ENCODE data around the gene HOMER2.

HOMER2 gene

DNA sequence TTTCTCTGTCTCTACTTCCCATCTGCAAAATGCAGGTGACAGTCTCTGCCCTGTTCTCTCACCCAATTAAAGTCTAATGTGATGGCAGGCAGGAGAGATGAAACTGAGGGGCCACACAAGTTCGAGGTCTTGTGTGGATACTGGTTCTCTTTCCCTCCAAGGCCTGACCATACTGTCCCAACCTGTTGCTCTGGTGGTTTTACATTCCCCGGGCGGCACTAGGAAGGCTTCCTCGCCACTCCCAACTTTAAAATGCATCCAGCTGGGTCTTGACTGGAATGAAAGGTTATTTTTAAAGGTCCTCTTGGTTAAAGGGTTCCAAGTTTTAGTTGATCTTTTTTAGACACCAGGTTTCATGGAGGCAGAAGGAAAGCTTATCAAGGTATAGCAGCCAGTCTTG, 105.9 kb downstream of the HOMER2 start:
- H3K4me1 ChIP-seq (ENCODE audit: control insufficient read depth in 1 of 2, insufficient read depth in 1 of 2, low read depth in 1 of 2, low read length in 1 of 2): peaks cover 17 to 20% of the 10 kb centered on the region in 2 experiments
- TF ChIP-seq, protein P1, sequence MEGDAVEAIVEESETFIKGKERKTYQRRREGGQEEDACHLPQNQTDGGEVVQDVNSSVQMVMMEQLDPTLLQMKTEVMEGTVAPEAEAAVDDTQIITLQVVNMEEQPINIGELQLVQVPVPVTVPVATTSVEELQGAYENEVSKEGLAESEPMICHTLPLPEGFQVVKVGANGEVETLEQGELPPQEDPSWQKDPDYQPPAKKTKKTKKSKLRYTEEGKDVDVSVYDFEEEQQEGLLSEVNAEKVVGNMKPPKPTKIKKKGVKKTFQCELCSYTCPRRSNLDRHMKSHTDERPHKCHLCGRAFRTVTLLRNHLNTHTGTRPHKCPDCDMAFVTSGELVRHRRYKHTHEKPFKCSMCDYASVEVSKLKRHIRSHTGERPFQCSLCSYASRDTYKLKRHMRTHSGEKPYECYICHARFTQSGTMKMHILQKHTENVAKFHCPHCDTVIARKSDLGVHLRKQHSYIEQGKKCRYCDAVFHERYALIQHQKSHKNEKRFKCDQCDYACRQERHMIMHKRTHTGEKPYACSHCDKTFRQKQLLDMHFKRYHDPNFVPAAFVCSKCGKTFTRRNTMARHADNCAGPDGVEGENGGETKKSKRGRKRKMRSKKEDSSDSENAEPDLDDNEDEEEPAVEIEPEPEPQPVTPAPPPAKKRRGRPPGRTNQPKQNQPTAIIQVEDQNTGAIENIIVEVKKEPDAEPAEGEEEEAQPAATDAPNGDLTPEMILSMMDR (IDR thresholded peaks at IDR 0.05): no peak
- no peaks in the 10 kb centered on the region for H3K36me3 ChIP-seq
- no peak overlapping the region for H3K27ac ChIP-seq
- H3K9me3 ChIP-seq: no peaks in the 10 kb centered on the region
- H3K27me3 ChIP-seq: no peaks in the 10 kb centered on the region
- H3K4me3 ChIP-seq (ENCODE audit: low read depth in 1 of 2, low read length in 1 of 2): no peak overlapping the region

DNA sequence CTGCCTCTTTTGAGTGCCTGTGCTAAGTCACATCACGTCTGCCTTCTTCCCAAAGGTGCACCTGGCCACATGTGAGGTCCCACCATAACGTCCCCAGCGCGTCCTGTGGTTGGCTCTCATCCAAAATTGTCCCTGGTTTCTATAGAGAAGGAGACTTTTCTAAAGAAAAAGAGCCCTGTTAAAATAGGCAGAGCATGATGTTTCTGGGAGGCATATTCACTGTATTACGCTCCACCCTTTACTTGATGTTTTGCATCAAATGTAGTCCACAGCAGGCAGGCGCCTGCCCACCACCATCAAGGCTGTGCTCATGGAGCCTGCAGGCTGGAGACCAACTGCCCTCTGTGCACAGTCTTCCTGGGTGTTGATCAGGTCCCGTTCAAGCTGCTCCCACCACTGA, 106.8 kb downstream of the HOMER2 start:
- H3K4me1 ChIP-seq (ENCODE audit: control insufficient read depth in 1 of 2, insufficient read depth in 1 of 2, low read depth in 1 of 2, low read length in 1 of 2): peaks cover 17 to 20% of the 10 kb centered on the region in 2 experiments
- TF ChIP-seq, protein P1 (IDR thresholded peaks at IDR 0.05): no peak
- H3K9me3 ChIP-seq: no peaks in the 10 kb centered on the region
- no peaks in the 10 kb centered on the region for H3K36me3 ChIP-seq
- H3K4me3 ChIP-seq (ENCODE audit: low read depth in 1 of 2, low read length in 1 of 2): no peak overlapping the region
- no peak overlapping the region for H3K27ac ChIP-seq
- no peaks in the 10 kb centered on the region for H3K27me3 ChIP-seq

DNA sequence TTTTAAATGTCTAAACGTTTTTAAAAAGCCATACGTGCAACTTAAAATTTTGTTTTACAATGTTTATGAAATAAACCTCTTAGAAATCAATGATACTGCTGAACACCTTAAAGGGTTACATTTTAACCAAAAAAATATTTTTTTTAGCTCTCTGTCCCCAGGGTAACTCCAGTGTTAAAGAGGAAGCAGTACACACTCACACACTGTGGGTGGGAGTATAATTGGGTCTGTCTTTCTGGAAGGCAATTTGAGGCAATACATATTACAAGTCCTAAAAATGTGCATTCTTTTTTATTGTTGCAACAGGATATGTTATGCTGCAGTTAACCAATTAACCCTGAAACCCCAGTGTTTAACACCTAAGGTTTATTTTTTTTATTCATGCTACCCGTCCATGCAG, 109.0 kb downstream of the HOMER2 start:
- peaks cover 9% of the 10 kb centered on the region in 2 experiments for H3K4me1 ChIP-seq (ENCODE audit: control insufficient read depth in 1 of 2, insufficient read depth in 1 of 2, low read depth in 1 of 2, low read length in 1 of 2)
- H3K9me3 ChIP-seq: no peaks in the 10 kb centered on the region
- no peak overlapping the region for H3K27ac ChIP-seq
- H3K27me3 ChIP-seq: no peaks in the 10 kb centered on the region
- no peaks in the 10 kb centered on the region for H3K36me3 ChIP-seq
- H3K4me3 ChIP-seq (ENCODE audit: low read depth in 1 of 2, low read length in 1 of 2): no peak overlapping the region
- TF ChIP-seq, protein P1 (IDR thresholded peaks at IDR 0.05): no peak

- Histone ChIP-seq H3K27me3 (no peaks in the 10 kb centered on the region), H3K4me3 (ENCODE audit: low read depth in 1 of 2, low read length in 1 of 2) (no peak overlapping the region), H3K9me3 (no peaks in the 10 kb centered on the region), H3K4me1 (ENCODE audit: control insufficient read depth in 1 of 2, insufficient read depth in 1 of 2, low read depth in 1 of 2, low read length in 1 of 2) (peaks cover 7% of the 10 kb centered on the region in 2 experiments), H3K36me3 (peaks cover 28% of the 10 kb centered on the region), H3K27ac (no peak overlapping the region)
- TF ChIP-seq, protein P1 (IDR thresholded peaks at IDR 0.05): no peak
Observed at GRCh38 chr15:82840166-82840565, 112.4 kb downstream of the HOMER2 start.

- Histone ChIP-seq H3K4me3 (ENCODE audit: low read depth in 1 of 2, low read length in 1 of 2) (no peak overlapping the region), H3K27ac (no peak overlapping the region), H3K36me3 (peaks cover 38% of the 10 kb centered on the region), H3K4me1 (ENCODE audit: control insufficient read depth in 1 of 2, insufficient read depth in 1 of 2, low read depth in 1 of 2, low read length in 1 of 2) (no peaks in the 10 kb centered on the region), H3K9me3 (no peaks in the 10 kb centered on the region), H3K27me3 (no peaks in the 10 kb centered on the region)
- TF ChIP-seq, protein P1 (IDR thresholded peaks at IDR 0.05): no peak
Observed at GRCh38 chr15:82839136-82839535, 113.4 kb downstream of the HOMER2 start.

Measured in neutrophil (primary cell).